HG02981 (cell line): ENCODE measurements around the gene FOXD2.

Experiments used
- ATAC-seq: cut with Tn5 transposase; IDR thresholded peaks from one replicate; pipeline ENCODE4 v1.9.1; 2021; ENCODE audit warnings: mild to moderate bottlenecking, moderate library complexity; ENCODE audit not compliant: unreplicated experiment

FOXD2 gene

GRCh38 chr1:47459253-47459788 lies 21.5 kb downstream of the FOXD2 start:
- no peak for ATAC-seq

- ATAC-seq = no peak
Observed at GRCh38 chr1:47460040-47460439, 22.2 kb downstream of the FOXD2 start.

DNA sequence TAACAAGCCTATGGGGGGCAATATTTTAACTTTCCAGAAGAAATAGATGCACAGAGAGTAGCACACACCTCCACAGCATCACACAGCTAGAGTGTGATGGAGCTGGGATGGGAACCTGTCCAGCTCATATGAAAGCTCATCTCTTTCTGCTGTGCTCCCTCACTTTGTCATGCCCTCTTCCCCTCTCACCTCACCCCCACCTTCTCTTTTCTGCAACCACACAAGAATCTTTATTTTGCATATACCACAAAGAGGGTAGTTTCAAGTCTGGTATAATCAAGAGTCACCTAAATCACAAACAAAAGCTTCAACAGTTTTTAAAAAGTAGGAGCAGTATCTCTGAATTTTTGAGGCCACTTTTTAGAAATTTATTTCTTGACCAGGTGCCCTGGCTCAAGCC lies 22.6 kb downstream of the FOXD2 start:
- ATAC-seq = no peak

DNA sequence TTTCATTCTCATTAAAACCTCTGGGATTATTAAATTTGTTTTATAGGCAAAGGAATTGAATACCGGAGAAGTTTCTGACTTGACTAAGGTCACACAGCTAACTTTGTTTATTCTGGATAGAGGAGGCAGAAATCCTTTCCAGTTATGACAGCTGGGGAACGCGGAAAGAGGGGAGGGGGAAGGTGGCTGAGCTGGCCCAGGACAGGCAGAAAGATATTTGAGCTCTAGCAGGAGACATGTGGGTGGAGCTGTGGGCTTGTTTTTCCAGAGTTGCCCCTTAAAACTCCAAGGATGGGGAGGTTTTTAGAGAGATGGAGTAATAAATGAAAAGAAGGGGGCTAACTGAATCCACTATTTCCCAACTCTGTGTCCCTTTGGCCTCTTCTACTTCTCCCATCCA lies 27.8 kb downstream of the FOXD2 start:
- no peak for ATAC-seq

GRCh38 chr1:47468709-47469389 lies 31.0 kb downstream of the FOXD2 start:
- no peak for ATAC-seq

DNA sequence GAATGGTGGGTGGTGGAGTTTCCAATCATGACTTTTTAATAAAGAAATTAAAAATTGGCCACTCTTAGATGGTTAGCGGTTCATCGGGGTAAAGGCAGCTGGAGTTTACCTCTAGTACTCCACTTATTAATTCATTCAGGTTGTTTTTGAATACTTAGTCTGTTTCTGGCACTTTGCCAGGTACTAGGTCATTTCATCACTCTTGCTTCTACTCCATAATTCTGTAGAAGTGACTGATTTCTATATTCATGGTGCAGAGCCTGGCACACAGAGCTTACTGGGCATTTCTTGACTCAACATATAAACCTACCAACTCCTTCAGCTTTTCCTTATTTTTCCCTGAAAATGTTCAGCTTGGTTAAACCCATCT lies 31.5 kb downstream of the FOXD2 start:
- ATAC-seq = no peak

DNA sequence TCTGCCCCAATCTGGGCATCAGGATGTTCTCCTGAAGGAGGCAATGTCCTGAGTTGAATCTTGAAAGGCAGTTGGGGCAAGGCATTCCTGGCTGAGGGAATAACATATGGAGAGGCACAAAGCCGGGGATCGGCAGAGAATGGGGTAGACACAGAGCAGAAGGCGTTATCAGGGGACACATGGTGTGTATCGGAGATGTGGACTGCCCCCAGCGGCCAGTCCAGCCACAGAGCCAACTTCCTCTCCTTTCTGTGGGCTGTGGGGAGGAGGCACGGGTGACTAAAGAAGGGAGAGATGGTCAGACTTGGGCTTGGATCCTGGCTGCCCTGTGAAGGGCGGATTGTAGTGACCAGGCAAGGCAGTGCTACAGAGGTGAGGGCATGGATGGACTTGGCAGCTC lies 32.1 kb downstream of the FOXD2 start:
- no peak for ATAC-seq

DNA sequence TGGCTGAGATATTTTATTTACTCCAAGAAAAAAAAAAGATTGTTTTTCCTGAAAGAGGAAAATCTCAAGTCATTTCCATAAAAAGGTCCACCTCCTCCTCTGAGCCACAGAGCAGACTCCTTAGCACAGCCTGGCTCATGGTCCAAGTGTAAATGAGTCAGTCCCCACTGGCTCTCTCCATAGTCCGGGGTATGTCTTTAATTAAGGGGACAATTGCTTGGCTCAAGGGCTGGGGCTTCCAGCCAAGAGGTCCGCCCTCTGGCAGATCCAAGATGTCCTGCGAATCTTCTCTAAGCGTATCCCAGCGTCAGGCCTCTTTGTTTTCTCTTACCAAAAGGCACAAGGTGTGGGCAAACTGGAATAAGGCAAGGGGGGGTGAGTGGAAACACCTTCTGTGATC lies 33.3 kb downstream of the FOXD2 start:
- no peak for ATAC-seq

DNA sequence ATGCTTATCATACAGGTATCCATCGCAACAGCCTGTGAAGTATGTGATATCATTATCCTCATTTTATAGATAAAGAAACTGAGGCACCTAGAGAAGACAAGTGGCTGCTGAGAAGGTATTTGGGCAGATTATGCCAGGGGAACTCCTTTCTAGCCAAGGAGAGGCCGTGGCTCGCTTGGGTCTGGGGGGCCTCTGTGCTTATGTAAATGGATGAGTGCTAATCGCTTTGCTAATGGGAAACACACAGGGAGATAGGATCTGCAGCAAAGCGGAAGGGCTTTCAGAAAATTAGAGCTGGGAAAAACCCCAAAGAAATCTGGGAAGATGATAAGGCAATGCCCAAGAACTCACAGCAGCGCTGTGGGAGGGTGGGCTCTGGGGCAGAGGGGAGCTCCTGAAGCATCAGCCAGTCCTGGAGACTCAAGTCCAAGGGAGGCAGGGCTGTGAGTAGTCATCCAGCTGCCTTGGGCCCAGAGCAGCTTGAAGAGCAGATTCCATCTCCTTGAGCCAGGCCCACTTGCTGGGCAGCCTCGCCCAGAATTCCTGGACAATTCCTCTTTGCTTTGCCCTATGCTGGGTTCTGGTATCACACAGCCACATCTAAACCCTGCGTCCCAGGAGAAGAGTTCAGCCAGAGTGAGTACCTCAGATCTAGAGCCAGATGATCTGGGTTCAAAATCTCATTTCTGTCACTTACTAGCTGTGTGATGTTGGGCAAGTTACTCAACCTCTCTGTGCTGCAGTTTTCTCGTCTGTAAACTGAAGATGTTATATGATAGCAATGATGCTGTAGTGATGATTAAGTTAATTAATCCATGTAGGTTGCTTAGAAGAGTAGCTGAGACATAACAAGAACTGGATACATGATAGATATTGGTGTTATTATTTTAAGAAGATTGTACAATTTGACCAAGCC lies 36.7 kb downstream of the FOXD2 start:
- ATAC-seq = no peak

- no peak for ATAC-seq
Observed at GRCh38 chr1:47477595-47478080, 39.8 kb downstream of the FOXD2 start.

GRCh38 chr1:47478090-47478489 lies 40.2 kb downstream of the FOXD2 start:
- ATAC-seq = no peak

GRCh38 chr1:47479664-47480063 lies 41.8 kb downstream of the FOXD2 start:
- ATAC-seq = no peak

- no peak for ATAC-seq
Observed at GRCh38 chr1:47481936-47482335, 44.1 kb downstream of the FOXD2 start.

DNA sequence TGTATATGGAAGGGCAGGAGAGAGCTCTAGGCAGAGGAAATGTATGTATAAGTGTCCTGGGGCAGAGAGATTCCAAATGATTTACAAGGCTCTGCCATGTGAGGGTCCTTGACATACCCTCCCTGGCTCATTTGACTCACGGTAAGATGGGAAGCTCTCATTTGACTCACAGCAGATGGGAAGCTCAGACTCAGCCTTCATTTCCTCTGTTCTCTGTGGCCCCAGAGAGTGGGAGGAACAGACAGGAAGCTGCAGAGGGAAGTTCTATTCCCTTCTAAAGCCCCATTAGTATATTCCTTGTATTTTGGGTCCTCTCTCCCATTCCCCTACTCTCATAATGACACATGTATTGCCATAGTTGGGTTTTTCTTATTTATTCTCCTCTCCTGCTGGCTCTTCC lies 44.9 kb downstream of the FOXD2 start:
- ATAC-seq = no peak

DNA sequence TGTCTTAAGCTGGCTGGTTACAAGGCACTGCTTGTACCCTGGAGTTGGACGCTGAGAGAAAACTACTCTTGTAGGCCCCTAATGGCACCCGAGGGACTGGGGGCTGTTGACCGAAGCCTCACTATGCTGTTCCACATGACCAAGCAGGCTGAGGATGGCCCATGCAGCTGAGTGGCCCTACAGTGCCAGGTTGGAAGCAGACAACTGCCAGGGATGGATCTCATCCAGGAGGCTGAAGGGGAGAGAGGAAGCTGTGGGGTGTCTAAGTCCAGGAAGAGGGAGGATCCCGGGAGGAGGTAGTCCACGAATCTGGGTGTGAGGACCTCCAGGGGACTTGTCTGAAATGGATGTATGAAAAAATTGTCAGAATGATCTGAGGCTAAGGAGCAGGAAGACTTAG lies 45.8 kb downstream of the FOXD2 start:
- no peak for ATAC-seq

GRCh38 chr1:47485817-47486216 lies 48.0 kb downstream of the FOXD2 start:
- ATAC-seq = no peak

- ATAC-seq = no peak
Observed at GRCh38 chr1:47487332-47487731, 49.5 kb downstream of the FOXD2 start.

GRCh38 chr1:47487850-47488450 lies 50.1 kb downstream of the FOXD2 start:
- ATAC-seq = no peak
